Right renal pelvis (tissue), 4 donors: ENCODE data around the gene UXS1. TPM values are rescaled to one million over a fixed set of nuclear protein-coding genes. Genes with fewer than 3 reads are reported as not detected.

Source experiments
- DNase-seq, 4 donors: peaks; one replicate each; pipeline ENCODE4 v3.0.0-alpha.2; 2013; ENCODE audit warnings: low read depth in 4 of 4, low spot score in 3 of 4, missing footprints in 1 of 4
- polyA plus RNA-seq, 4 donors: library from polyadenylated mRNA; unstranded; fragments of 120-200 nt; gene quantifications; one replicate each; pipeline ENCODE4 v1.2.1, GENCODE V29; 2013; ENCODE audit not compliant: insufficient read length in 4 of 4

Gene UXS1
- polyA plus RNA-seq, 4 donors: 77.2 to 94.0 (median 82.3) TPM

- DNase-seq: no peak
Observed at GRCh38 chr2:106114166-106114565, 79.9 kb downstream of the UXS1 start.

GRCh38 chr2:106113361-106113966 is 80.6 kb downstream of the UXS1 start:
- peak; percentile 28 to 49 (median 37) for DNase-seq

DNA sequence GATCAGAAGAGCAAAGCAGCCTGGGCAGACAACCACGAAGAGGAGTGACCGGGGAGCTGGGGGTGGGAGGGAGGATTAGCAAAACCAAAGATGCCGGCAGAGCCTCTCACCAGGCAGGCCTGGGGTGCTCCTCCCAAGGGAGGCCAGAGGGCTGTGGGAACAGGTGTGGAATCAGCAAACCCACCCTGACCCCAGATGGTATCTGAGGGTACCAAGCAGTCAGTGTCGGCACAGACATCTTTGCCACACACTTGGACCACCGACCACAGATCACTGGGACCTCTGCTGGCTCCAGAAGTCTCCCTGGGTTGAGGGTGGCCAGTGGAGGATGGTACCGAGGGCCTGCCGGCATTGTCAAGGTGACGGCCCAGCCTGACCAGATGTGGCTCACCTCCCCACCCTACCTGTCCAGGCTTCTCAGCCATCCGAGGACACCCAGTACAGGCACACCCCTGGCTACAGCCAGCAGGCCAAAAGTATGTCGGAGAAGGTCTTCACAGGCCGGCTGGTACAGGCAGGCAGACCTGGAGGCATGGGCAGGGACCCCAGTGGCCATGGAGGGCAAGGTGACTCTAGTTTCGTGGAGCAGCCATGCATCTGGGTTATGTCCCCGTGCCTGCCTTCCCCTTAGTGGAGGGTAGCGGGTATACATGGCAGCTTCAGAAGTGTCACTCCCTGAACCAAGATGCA is 82.1 kb downstream of the UXS1 start:
- DNase-seq: no peak

GRCh38 chr2:106109675-106110424 is 84.3 kb downstream of the UXS1 start:
- DNase-seq: no peak

GRCh38 chr2:106108791-106109190 is 85.3 kb downstream of the UXS1 start:
- DNase-seq: no peak

DNA sequence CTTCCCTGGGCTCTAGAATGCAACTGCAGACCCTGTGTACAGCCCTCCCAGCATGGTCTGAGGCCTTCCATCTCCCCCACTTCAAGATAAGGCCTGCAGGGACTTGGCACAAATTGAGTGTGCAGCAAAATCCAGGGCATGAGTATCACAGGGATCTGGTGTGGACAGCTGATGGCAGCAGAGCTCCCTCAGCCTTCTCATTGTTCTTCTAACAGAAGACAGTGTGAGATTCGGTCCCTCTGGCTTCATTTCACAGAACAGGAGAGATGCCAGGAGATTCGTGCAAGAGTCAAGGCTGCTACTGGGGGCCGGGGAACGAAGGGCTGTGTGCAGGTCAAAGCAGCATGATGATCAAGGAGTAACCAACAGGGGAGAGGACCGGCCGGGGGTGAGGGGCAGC is 85.8 kb downstream of the UXS1 start:
- DNase-seq: no peak

- DNase-seq: no peak
Observed at GRCh38 chr2:106107509-106108131, 86.5 kb downstream of the UXS1 start.

DNA sequence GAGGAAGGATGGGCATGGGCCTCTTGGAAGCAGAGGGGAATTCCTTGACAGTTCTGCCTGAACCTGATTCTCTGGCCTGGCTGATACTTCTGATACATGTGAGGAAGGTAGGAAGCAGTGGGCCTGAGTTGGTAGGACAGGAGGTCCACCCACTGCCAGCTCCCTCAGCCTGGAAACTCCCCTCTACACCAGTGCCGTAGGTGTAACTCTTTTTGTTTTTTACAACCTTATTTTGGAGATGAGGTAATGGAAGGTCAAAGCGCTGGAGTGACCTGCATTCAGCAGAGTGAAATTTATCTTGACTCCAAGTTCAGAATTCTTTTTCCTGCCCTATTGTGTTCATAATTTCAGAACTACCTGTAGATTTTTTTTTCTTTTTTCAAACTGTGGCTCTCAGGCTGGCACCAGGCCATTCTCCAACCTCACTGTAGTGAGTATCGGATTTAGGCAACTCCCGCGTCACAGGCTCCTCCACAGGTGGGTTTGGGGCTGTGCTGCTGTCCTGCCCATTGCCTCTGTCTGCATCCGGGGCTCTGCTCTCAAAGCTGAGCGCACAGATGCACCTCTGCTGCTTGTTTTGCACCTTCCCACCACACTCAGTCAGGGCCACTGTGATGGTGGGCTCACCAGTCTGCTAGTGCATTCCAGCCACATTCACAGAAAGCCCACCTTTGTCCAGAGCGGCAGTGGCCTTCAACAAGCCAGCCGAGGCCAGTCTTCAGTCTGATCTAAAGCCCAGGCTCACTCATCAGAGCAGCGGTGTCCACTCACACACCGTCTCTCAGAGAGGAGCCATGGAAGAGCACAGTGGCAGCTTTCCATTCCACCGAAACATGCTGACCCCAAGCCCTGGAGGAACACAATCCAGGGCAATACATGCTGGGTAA is 87.2 kb downstream of the UXS1 start:
- no peak for DNase-seq

DNA sequence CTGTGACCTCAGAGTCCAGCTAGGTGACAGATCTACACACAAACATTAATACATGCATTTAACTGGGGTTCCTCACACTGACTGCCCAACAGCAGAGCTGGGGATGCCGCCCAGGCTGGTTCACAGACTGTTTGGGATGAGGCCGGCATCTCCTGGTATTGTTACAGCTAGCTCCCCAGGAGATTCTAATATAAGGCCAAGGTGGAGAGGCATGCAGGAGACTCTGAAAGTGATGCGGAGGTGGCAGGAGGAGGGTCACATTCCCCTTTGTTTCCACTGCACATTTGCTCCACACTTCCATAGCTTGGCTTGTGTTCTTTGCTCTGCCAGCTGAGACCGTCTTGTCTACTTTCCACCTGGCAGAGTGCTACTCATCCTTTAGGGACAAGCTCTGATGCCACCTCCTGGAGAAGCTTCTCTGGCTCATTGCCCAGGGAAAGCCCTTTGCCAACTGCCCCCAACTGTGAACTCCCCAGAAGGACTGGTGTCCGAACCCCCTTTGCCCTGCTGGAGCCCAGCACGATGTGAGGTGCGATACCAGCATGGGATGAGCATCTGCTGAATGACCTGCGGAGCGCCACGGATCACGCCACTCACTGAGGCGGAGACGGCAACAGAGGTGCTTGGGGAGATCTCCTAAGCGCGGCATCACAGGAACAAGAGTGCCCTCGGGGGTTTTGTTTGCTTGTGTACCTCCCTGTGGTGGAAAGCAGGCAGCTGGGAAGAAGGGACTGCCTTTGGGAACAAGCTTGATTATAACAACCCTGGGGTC is 88.8 kb downstream of the UXS1 start:
- DNase-seq: no peak

GRCh38 chr2:106104332-106105062 is 89.6 kb downstream of the UXS1 start:
- peak in 3 of 4 donors; percentile 33 to 45 (median 41) for DNase-seq

DNA sequence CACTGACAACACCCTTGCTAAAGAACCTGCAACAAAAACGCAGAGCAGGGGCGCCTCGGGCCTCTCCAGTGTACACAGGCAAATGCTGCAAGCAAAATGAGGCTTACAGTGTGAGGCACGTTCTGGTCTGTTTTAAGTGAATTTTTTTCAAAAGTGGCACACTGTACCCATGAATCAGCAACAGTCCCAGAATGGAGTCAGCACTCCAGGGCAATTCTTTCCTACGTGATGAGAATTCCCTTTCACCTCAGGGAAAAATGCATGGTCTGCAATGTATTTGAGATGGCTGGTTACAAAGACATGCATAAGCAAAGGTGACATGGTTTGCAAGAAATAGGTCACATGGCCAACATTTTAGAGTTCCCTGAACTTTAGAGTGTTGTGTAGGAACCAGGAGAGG is 94.4 kb downstream of the UXS1 start:
- DNase-seq: no peak

DNA sequence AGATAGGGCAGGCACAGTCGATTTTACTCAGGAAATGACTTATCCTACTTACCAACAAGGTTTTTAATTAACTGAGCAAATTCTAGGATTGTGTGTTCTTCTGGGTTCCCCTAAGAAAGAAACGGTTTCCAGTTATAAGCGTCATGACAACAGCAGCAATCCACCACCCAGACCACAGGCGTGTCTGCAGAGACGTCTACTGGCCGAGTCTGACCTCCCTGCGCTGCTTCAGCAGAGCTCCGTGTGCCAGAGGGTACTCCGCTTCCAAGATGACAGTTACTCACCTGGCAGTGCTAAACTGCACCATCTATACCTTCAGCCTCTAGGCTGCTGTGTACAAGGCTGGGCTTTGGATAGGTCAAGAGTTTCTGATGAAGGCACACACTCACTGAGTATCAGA is 95.4 kb downstream of the UXS1 start:
- DNase-seq: no peak

GRCh38 chr2:106098081-106098480 is 96.0 kb downstream of the UXS1 start:
- no peak for DNase-seq

GRCh38 chr2:106097038-106098000 is 96.8 kb downstream of the UXS1 start:
- no peak for DNase-seq

- DNase-seq: no peak
Observed at GRCh38 chr2:106096299-106097037, 97.6 kb downstream of the UXS1 start.

DNA sequence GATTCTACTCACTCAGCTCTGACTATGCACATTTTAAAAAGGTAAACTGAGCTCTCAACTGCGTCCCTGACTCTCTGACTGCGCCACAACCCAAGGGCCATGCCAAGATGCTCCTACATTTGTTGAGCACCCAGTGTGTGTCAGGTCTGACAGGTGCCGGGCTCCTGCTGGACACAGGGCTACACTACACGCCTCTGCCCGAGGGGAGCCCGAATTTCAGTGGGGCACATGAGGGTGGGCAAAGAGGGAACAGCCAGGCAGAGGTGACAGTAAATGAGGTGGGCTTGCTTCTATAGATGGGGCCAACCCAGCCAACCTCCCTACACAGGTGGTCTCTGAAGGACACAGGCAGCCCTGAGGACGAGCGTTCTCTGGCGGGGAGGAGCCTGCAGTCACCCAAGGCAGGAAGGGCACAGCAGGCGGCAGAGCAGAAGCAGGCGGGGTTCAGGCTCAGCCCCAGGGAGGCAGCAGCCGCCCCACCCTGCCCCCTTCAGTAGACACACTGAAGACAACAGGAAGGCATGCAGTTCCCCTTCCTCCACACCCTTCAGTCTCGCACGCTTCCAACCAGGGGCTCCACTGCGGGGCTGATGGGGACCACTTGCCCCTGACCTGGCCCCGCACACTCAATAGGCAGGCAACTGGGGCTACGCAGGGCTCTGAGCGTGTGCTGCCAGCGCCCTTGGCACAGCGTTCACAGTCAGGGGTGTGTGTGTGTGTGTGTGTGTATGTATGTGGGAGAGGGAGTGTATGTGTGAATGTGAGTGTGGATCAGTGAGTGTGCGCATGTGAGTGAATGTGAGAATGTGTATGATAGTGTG is 98.4 kb downstream of the UXS1 start:
- DNase-seq: no peak
